GM20431 (cell line): ENCODE data around the gene FAM53B.

Experiments used
- in situ Hi-C: fragments of 300-500 bp; cut with MseI, MboI; formaldehyde crosslinking; loops from one replicate; pipeline ENCODE4 v1.15.0; 2020; ENCODE audit warnings: low sequenced_read_pairs; ENCODE audit not compliant: unreplicated experiment

FAM53B gene

GRCh38 chr10:124570646-124571045 lies 173.5 kb downstream of the FAM53B start:
- in situ Hi-C loops = no loop called here

- in situ Hi-C loops = no loop called here
Observed at GRCh38 chr10:124569623-124570470, 174.3 kb downstream of the FAM53B start.
